HepG2 (cell line): ENCODE data around the gene PFN2. TPM values are rescaled to one million over a fixed set of nuclear protein-coding genes. Genes with fewer than 3 reads are reported as not detected.
"Not testable (repeated sequence)": the region's sequence is repeated elsewhere in the genome, so short reads cannot be mapped to it uniquely, and the experiment has no call there.

ENCODE experiments used
- ATAC-seq: fragments of 200-7000 bp; cut with Tn5 transposase; 3 replicates; pipeline ENCODE4 v1.9.1; 2020; ENCODE audit warnings: mild to moderate bottlenecking, moderate library complexity
- BruUV-seq: library from RNA; stranded (reverse); fragments of 400-500 nt; replicated peaks from 2 replicates; lab custom pipeline; 2021; lab: Mats Ljungman, UMichigan
- CTCF ChIA-PET: fragments of 300-600 bp; formaldehyde crosslinking; extraction: SDS; loops from one replicate; lab custom pipeline; 2021; ENCODE audit warnings: low total read pairs, inconsistent platforms, low intra/inter-chr PET ratio; lab: Yijun Ruan, JAX
- POLR2A ChIA-PET: fragments of 350-600 bp; sonication (Branson Sonifier 250); formaldehyde crosslinking; loops from one replicate; lab custom pipeline; 2020; ENCODE audit warnings: antibody characterized with exemption, inconsistent platforms; lab: Yijun Ruan, JAX
- DNase-seq: peaks from one replicate; pipeline ENCODE4 v3.0.0-alpha.2; 2015; ENCODE audit warnings: low spot score
- FAIRE-seq: peaks from 3 replicates; lab custom pipeline; 2011; peaks lifted over from hg19 to GRCh38; lab: Jason Lieb, UNC
- H2AFZ ChIP-seq: one replicate; pipeline ENCODE4 v1.6.1; 2011; ENCODE audit warnings: low read length, inconsistent platforms
- H3K27ac ChIP-seq: fragments of 300-600 bp; 3 replicates; pipeline ENCODE4 v1.8.0; 2011; ENCODE audit warnings: mixed run types, mild to moderate bottlenecking, mixed read lengths, low read length, inconsistent platforms; ENCODE audit not compliant: insufficient read depth; ENCODE audit errors: extremely low read length
- H3K27me3 ChIP-seq, 2 experiments: fragments of 200-600 bp in 1 of 2; 2 replicates in 1 of 2; 3 replicates in 1 of 2; pipeline versions ENCODE4 v1.6.0 to v1.8.0; 2011; ENCODE audit warnings: low read length in 2 of 2, mild to moderate bottlenecking in 2 of 2, moderate library complexity in 2 of 2, inconsistent platforms in 1 of 2; ENCODE audit not compliant: insufficient read depth in 2 of 2, control insufficient read depth in 1 of 2
- H3K36me3 ChIP-seq, 2 experiments: fragments of 200-600 bp in 1 of 2; replicated peaks in 1 of 2; 2 replicates in 1 of 2; 3 replicates in 1 of 2; pipeline versions ENCODE4 v1.5.1 to v1.8.0; 2011; ENCODE audit warnings: low read length in 2 of 2, inconsistent platforms in 1 of 2; ENCODE audit not compliant: insufficient read depth in 2 of 2, control insufficient read depth in 1 of 2
- H3K4me1 ChIP-seq: 2 replicates; pipeline ENCODE4 v1.5.1; 2012; ENCODE audit warnings: low read length, inconsistent platforms; ENCODE audit not compliant: insufficient read depth
- H3K4me2 ChIP-seq: 2 replicates; pipeline ENCODE4 v1.6.0; 2011; ENCODE audit warnings: low read depth, low read length, inconsistent platforms
- H3K4me3 ChIP-seq, 3 experiments: fragments of 200-600 bp in 1 of 3; sonication (generic), shearing (Covaris generic) in 1 of 3; replicated peaks in 1 of 3; 2 replicates each; pipeline ENCODE4 v1.5.1; 2011 to 2016; ENCODE audit warnings: low read length in 3 of 3, inconsistent platforms in 2 of 3, low read depth in 2 of 3, mild to moderate bottlenecking in 2 of 3, control low read depth in 1 of 3, mixed read lengths in 1 of 3; ENCODE audit not compliant: insufficient read depth in 1 of 3
- H3K79me2 ChIP-seq: one replicate; pipeline ENCODE4 v1.6.1; 2011; ENCODE audit warnings: low read length, inconsistent platforms; ENCODE audit not compliant: insufficient read depth
- H3K9ac ChIP-seq: 2 replicates; pipeline ENCODE4 v1.6.0; 2011; ENCODE audit warnings: mild to moderate bottlenecking, low read depth, low read length, inconsistent platforms; ENCODE audit not compliant: insufficient read depth
- H3K9me3 ChIP-seq: 2 replicates; pipeline ENCODE4 v1.5.1; 2012; ENCODE audit warnings: mild to moderate bottlenecking, low read length
- H4K20me1 ChIP-seq: 2 replicates; pipeline ENCODE4 v1.6.0; 2011; ENCODE audit warnings: inconsistent platforms, mild to moderate bottlenecking, low read length, moderate library complexity; ENCODE audit not compliant: insufficient read depth
- EEA1 ChIP-seq: sonication (generic); formaldehyde crosslinking; IDR thresholded peaks from 2 replicates; pipeline ENCODE4 v1.5.1; 2020; ENCODE audit warnings: mild to moderate bottlenecking, missing genetic modification reagents, borderline replicate concordance
- HNF1A ChIP-seq, 2 experiments: sonication (generic) in 1 of 2; formaldehyde crosslinking in 1 of 2; IDR thresholded peaks; 2 replicates each; pipeline versions ENCODE4 v1.4.0 to v1.6.1; 2016 to 2020; ENCODE audit warnings: borderline replicate concordance in 1 of 2, low read depth in 1 of 2, mild to moderate bottlenecking in 1 of 2, missing genetic modification reagents in 1 of 2
- ONECUT2 ChIP-seq: sonication (generic); formaldehyde crosslinking; IDR thresholded peaks from 2 replicates; pipeline ENCODE4 v1.4.0; 2020; ENCODE audit warnings: missing genetic modification reagents
- U2AF2 ChIP-seq: fragments of 200-400 bp; formaldehyde crosslinking; IDR thresholded peaks from 2 replicates; pipeline ENCODE4 v1.6.1; 2017; ENCODE audit warnings: low read depth, mild to moderate bottlenecking, low read length
- ZNF256 ChIP-seq: sonication (generic); formaldehyde crosslinking; conservative IDR thresholded peaks from 2 replicates; pipeline ENCODE4 v1.4.0; 2020; ENCODE audit warnings: missing genetic modification reagents
- ZNF382 ChIP-seq: sonication (generic); formaldehyde crosslinking; IDR thresholded peaks from 2 replicates; pipeline ENCODE4 v1.5.0; 2020; ENCODE audit warnings: missing genetic modification reagents, mild to moderate bottlenecking, borderline replicate concordance
- WGBS: methylation state at CpG from one replicate; pipeline ENCODE4 v1.1.6; 2017; ENCODE audit warnings: low lambda C conversion rate; 5-methylcytosine and 5-hydroxymethylcytosine counted together
- in situ Hi-C: cut with HindIII; loops from 2 replicates; pipeline ENCODE4 v1.10.0; 2017; ENCODE audit warnings: low pct_unique_long_range_greater_than_20kb; ENCODE audit not compliant: extremely low pct_ligation_motif_present
- intact Hi-C: fragments of 100-400 bp; cut with micrococcal nuclease; formaldehyde crosslinking; loops from one replicate; pipeline ENCODE4 v1.10.0; 2022; ENCODE audit not compliant: unreplicated experiment
- polyA plus RNA-seq, 8 experiments: library from polyadenylated mRNA; depleted of rRNA in 3 of 8; stranded (reverse) in 7 of 8; unstranded in 1 of 8; fragments of >200 nt; fragmentation: Illumina TruSeq in 4 of 8; extraction: Trizol in 4 of 8; gene quantifications; 2 replicates each; pipeline versions ENCODE4 v1.2.1 to v1.2.3, GENCODE V29; 2011 to 2016; ENCODE audit warnings: low read depth in 4 of 8, missing spikeins in 1 of 8, mixed read lengths in 1 of 8; ENCODE audit not compliant: insufficient read depth in 1 of 8
- total RNA-seq, 5 experiments: library from RNA; depleted of rRNA; stranded (reverse); fragments of >200 nt; fragmentation: Illumina TruSeq; extraction: Trizol; gene quantifications; 2 replicates each; pipeline ENCODE4 v1.2.3, GENCODE V29; 2016; ENCODE audit warnings: low read depth in 1 of 5

The PFN2 gene
- total and polyA plus RNA-seq, 2 of the 13 experiments (the other 11 are each of a cell fraction or from before 2014, with no cell fraction given): 57.3 to 150 TPM

DNA sequence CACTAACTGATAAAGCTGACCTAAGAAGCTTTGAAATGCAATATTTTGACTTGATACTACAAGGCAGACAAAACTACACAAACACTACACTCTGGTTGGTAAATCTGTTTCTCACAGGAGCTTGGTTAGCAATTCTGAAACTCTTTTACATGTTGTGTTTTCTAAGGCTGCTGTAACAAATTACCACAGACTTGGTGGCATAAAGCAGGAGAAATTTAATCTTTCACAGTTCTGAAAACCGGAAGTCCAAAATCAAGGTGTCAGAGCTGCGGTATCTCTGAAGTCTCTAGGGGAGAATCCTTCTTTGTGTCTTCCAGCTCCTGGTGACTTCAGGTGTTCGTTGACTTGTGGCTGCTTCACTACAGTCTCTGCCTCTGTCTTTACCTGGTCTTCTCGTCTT lies 12.9 kb upstream of the PFN2 start (continued):
- TF ChIP-seq HNF1A (IDR thresholded peaks at IDR 0.05; ENCODE audit: low read depth): no peak
- no peak for TF ChIP-seq HNF1A (CRISPR knock-in tag; IDR thresholded peaks at IDR 0.05; ENCODE audit: borderline replicate concordance)
- TF ChIP-seq EEA1 (CRISPR knock-in tag): no peak
- no peak for TF ChIP-seq ONECUT2
- TF ChIP-seq ZNF382 (CRISPR knock-in tag): no peak
- no peak for TF ChIP-seq ZNF256 (CRISPR knock-in tag)
- no peak for TF ChIP-seq U2AF2

GRCh38 chr3:149983053-149983452 lies 12.4 kb upstream of the PFN2 start:
- ATAC-seq, H3K36me3 ChIP-seq, H2AFZ ChIP-seq, H3K79me2 ChIP-seq, H3K9ac ChIP-seq, H3K4me1 ChIP-seq, H3K27me3 ChIP-seq, H3K27ac ChIP-seq, H3K4me3 ChIP-seq, intact Hi-C loops, DNase-seq, H3K4me2 ChIP-seq, BruUV-seq, H3K9me3 ChIP-seq, FAIRE-seq, POLR2A ChIA-PET, H4K20me1 ChIP-seq, CTCF ChIA-PET, in situ Hi-C loops: not testable (repeated sequence)
- WGBS: 88% methylated on average over 32 of the region's 32 CpGs

GRCh38 chr3:149981979-149982378 lies 11.3 kb upstream of the PFN2 start:
- DNase-seq, CTCF ChIA-PET, in situ Hi-C loops, POLR2A ChIA-PET, H4K20me1 ChIP-seq, H2AFZ ChIP-seq, H3K36me3 ChIP-seq, H3K4me3 ChIP-seq, H3K9me3 ChIP-seq, H3K27me3 ChIP-seq, H3K4me2 ChIP-seq, H3K4me1 ChIP-seq, H3K9ac ChIP-seq, H3K79me2 ChIP-seq, BruUV-seq, H3K27ac ChIP-seq, intact Hi-C loops: not testable (repeated sequence)
- 23% methylated on average over 3 of the region's 10 CpGs for WGBS
- FAIRE-seq: peak; percentile 85
- ATAC-seq: peak; percentile 97
